Stomach (tissue), 4 donors: ENCODE results near the gene OGA.

Experiments used
- CTCF ChIP-seq, 7 experiments: fragments of 450-650 bp in 4 of 7; fragments of 200-600 bp in 3 of 7; sonication (generic) in 3 of 7; IDR thresholded peaks; one replicate each; pipeline ENCODE4 v1.5.1; 2016 to 2019; ENCODE audit warnings: antibody characterized with exemption in 7 of 7, control low read depth in 2 of 7, mild to moderate bottlenecking in 1 of 7
- EP300 ChIP-seq: sonication (generic); formaldehyde crosslinking; IDR thresholded peaks from one replicate; pipeline ENCODE4 v1.6.1; 2017; ENCODE audit warnings: antibody characterized with exemption
- POLR2A ChIP-seq, 4 donors: fragments of 450-650 bp; IDR thresholded peaks; one replicate each; pipeline ENCODE4 v1.6.1; 2016; ENCODE audit warnings: antibody characterized with exemption in 4 of 4, control low read depth in 2 of 4, mild to moderate bottlenecking in 1 of 4, moderate library complexity in 1 of 4

GRCh38 chr10:101774589-101775272 lies 43.5 kb downstream of the OGA start:
- no peak for TF ChIP-seq CTCF (IDR thresholded peaks at IDR 0.05)
- no peak for TF ChIP-seq EP300
- no peak for TF ChIP-seq POLR2A (IDR thresholded peaks at IDR 0.05)
